Mammary epithelial cell (primary cell): Measurements from ENCODE around the gene PLPPR3.

Experiments
- EZH2 ChIP-seq: IDR thresholded peaks from 2 replicates; pipeline ENCODE4 v1.6.1; 2012; ENCODE audit warnings: low read length, inconsistent platforms, borderline replicate concordance
- TF ChIP-seq, protein P1 (sequence below), 2 donors: IDR thresholded peaks in 1 of 2; conservative IDR thresholded peaks in 1 of 2; 2 replicates each; pipeline ENCODE4 v1.5.1; 2011 to 2012; ENCODE audit warnings: inconsistent platforms in 2 of 2, low read length in 2 of 2, mild to moderate bottlenecking in 2 of 2, control low read depth in 1 of 2, low read depth in 1 of 2; ENCODE audit not compliant: insufficient read depth in 1 of 2; ENCODE audit errors: extremely low read depth in 1 of 2

DNA sequence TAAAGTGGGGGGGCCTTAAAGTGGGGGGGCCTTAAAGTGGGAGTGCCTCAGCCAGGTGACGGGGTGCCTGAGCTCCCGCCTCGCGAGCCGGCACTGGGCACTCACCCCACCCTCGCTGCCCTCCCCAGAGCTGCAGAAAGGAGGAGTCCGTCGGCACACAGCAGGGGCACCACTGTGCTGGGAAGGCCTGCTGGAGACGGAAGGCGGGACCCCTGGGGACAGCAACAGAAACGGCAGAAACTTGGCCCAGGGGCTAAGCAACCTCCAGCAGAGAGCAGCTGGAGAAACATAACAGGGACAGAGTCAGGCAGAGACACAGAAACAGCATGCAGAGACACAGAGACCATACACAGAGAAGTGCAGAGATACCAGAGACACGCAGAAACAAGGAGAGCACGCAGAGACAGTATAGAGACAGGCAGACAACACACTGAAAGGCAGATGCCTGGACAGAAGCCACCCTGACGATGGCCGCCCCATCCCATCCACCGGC, 45.6 kb upstream of the PLPPR3 start:
- TF ChIP-seq, protein P1, sequence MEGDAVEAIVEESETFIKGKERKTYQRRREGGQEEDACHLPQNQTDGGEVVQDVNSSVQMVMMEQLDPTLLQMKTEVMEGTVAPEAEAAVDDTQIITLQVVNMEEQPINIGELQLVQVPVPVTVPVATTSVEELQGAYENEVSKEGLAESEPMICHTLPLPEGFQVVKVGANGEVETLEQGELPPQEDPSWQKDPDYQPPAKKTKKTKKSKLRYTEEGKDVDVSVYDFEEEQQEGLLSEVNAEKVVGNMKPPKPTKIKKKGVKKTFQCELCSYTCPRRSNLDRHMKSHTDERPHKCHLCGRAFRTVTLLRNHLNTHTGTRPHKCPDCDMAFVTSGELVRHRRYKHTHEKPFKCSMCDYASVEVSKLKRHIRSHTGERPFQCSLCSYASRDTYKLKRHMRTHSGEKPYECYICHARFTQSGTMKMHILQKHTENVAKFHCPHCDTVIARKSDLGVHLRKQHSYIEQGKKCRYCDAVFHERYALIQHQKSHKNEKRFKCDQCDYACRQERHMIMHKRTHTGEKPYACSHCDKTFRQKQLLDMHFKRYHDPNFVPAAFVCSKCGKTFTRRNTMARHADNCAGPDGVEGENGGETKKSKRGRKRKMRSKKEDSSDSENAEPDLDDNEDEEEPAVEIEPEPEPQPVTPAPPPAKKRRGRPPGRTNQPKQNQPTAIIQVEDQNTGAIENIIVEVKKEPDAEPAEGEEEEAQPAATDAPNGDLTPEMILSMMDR (conservative IDR thresholded peaks at IDR 0.05 in 1 of 2, IDR thresholded peaks at IDR 0.05 in 1 of 2; ENCODE audit: extremely low read depth in 1 of 2, insufficient read depth in 1 of 2, low read depth in 1 of 2, low read length in 2 of 2) = no peak
- no peak for TF ChIP-seq EZH2
